Activated CD4-positive, CD25-positive, alpha-beta regulatory T cell treated with anti-CD3 and anti-CD28 coated beads, Interleukin-2, amount 50 U/mL, for 72 hours (primary cell): ENCODE measurements around the gene LMO7.
"Not testable (repeated sequence)": the region's sequence is repeated elsewhere in the genome, so short reads cannot be mapped to it uniquely, and the experiment has no call there.

Experiments used
- DNase-seq: peaks from one replicate; pipeline ENCODE4 v3.0.0; 2021

The LMO7 gene

GRCh38 chr13:75782985-75783384, 146.9 kb downstream of the LMO7 start:
- DNase-seq = no peak

GRCh38 chr13:75784003-75784402, 147.9 kb downstream of the LMO7 start:
- no peak for DNase-seq

DNA sequence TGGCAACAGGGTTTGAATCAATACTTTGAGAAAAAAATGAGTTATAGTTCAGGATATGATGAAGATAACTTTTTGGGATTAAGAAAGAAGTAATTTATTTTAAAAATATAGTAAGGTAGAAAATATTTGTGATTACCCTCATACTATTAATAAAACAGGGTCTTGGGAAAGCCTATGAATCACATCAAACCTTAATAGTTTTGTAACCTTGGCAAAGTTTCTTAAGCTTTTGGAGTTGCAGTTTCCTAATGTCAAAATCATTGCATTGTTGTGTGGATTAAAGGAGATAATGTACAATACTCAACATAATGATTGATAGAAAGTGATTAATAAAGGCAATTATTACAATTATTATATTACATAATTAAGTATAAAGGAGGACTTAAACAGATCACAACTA, 149.0 kb downstream of the LMO7 start:
- no peak for DNase-seq

GRCh38 chr13:75787249-75787928, 151.3 kb downstream of the LMO7 start:
- no peak for DNase-seq

GRCh38 chr13:75788481-75788981, 152.4 kb downstream of the LMO7 start:
- DNase-seq = no peak

DNA sequence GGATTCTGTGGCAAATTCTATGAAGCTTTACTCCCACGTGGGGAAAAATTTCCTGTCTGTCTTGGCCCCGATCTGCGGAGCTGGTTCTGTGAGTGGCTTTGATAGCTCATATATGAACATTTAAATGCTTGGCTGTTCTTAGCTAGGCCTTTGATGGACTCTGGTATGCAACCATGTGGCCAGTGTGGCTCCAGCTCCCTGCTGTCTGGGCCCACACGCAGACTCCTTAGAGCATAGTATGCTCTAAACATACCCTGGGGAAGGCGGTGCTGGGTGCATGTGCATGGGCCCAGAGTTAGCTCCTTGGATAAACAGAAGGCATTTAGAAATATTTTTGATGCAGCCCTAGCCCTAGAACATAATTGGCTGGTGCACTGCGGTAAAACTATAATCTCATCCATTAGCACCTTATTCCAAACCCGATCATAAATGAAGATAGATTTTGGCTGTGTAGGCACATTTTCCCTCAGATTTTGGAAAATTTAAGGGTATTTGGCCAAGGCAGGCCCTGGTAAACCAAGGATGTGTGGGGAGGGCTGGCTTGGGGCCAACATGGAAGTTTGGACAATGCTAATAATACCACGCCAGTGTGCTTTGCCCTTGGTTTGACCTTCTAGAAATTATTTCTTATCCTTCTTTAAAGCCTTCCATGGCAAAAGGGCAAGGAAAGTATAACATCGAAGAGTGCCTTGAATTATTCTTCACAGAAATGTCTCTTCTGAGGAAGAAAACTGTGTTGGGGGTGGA, 153.5 kb downstream of the LMO7 start:
- DNase-seq = no peak

DNA sequence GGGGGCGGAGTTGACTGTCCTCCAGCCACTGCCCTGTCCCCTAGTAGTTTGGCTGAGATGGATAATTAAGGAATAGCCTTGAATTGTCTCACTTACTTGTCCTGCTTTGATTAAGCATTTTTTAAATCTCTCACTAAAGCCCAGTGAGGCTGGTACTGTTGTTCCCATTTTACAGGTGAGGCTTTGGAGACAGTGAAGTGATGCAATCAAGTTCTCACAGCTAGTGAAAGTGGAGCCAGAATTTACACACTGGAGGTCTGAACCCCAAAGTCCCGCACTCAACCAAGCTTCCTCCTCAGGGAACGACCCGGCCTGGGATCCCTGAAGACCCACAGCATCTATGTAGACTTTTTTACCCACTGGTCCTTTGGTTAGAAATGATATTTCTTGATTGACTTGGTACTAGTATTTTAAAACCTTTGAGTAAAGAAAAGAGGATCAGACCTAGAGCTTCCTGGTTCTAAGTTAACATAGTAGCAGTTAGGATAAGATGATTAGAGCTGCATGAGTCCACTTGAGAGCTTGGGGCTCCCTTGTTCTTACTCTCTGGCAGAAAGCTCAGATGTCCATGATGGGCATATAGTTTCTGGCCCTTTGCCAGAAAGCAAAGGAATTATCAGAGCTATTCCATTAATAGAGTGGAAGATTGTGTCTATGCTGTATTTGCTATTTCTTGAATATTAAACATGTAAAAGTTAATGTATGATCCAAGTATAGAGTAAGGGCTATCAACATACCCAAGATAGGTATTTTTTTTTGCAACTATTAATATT, 154.3 kb downstream of the LMO7 start:
- no peak for DNase-seq

DNA sequence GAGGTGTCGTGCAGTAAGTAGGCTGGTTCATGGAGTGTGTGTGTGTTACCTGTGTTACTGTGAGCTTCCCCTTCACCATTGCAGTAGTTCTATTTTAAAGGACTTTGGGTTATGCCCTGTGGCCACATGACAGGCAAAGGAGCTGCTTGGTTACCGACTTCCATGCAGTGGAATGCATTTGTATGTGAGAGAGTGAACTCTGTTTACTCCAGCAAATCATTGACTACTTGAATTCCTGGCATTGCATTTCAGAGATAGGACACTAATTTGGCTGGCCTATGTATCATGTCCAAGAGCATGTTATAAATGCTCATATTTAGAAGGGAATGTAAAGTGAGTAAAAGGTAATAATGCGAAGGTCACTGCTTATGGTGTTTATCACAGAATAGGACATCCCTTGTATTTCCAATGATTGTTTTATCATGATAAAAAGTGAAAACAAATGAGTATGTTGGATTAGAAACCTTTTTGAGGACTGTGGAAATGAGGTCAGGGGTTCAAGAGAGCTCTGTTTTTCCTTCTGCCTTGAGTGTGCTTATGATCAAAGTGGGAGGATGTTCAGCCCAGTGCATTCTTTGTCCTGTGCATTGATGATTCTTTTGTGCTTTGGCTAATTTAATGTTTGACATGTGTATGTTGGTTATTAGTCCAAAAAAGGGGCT, 156.5 kb downstream of the LMO7 start:
- DNase-seq = no peak

GRCh38 chr13:75793188-75793567, 157.0 kb downstream of the LMO7 start:
- DNase-seq = not testable (repeated sequence)

DNA sequence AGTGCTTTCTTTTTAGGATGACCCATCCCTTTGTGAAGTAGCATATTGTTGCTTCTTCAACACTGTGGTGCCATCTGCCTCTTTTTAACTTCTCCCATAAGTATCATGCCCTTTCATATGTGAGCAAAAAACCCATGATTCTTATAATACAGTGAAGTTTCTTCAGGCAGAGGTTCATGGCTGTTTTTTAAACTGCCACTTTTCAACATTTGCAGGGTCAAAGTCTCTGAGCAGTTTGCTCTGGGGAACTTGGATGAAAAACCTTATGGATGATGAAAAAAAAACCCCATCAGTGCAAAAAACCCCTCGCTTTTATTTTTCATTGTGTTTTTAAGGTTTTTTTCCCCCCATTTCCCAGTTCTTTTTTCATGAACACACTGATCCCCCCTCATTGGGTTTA, 158.5 kb downstream of the LMO7 start:
- DNase-seq = no peak

DNA sequence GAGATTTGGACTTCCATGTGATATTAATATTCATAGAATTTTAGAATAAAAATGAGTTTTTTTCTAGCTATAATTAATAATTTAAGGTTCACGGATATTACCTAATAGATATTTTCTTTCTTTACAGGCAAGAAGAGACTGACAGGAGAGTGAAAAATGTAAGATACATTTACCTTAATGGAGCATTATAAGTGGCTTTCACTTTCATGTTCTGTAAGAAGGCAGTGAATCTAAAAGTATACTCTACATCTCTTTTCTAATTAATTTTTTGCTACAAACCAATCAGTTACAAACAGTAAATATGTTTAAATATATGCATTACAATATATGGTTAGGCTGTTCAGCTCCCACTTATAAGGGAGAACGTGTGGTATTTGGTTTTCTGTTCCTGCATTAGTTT, 159.1 kb downstream of the LMO7 start:
- no peak for DNase-seq

DNA sequence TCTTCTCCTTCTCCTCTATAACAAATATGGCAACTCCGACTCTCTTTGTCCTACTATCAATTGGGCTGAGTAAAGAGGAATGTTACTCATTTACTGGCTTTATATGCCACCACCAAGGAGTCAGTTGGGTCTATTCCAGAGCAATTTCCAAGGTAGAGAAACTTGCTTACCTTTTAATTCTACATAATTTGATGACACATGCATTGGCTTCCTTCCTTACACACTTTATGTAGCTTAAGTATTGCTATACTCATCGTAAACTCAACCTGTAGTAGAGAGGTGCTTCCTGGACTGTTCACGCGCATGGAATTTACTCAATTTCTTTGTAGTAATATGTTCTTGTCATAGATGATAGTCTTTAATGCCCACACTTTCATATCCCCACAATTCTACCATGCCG, 160.7 kb downstream of the LMO7 start:
- no peak for DNase-seq

- DNase-seq = no peak
Measured at GRCh38 chr13:75797239-75797638, 161.1 kb downstream of the LMO7 start.

DNA sequence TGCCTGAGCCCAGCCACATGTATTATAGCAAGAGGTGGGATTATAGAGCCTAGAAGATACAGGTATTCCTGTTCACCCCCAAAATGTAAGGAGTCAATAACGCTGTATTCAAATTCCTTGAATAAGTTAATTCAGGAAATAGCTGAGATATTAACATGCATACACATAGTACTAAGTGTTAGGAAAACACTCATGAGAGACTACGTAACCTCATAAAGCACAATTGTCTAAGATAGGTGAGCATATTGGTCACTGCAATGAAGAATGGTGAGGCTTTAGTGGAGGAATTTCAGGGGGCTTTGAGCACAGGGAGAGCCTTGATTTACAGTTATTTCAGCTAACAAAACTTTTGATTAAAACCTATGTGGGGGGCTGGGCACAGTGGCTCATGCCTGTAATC, 161.6 kb downstream of the LMO7 start:
- no peak for DNase-seq

DNA sequence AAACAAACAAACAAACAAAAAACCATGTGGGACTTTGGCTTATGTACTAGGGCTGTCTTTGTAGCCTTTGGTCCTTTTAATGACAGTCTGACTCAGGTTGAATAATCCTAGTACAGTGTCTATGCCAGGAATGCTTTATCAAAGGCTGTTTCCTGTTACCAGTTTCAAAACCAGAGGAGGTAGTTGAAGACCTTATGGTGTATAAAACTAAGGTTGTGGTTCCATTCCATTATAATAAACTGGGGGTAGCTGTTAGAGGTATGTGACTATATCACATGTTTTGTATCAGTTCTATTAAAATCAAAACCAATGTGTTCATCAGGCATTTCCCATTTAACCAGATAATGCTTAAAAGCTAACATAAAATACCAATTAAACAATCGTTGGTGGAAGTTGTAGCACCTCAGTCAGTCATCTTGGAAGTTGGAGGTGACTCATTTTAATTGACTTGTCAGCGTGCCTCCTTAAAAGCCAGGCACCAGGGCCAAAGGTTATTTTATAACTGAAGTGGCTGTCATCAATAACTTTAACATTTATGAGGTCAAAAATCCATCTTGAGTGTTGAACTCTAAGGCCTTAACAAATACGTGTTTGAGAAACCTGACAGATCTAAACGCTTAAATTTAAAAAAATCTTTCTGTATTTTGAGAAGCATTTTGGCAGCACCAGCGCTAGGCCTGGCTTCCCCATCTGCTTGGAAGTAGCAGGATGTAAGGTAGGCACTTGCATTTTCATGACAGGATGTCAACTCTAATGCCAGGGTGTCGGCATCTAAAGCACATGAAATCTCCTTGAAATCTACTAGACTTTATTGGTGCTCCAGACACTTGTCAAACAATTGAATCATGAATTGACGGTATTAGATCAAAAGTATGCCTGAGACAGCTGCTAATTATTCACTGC, 162.5 kb downstream of the LMO7 start:
- DNase-seq = no peak

GRCh38 chr13:75800545-75800944, 164.4 kb downstream of the LMO7 start:
- DNase-seq = no peak

DNA sequence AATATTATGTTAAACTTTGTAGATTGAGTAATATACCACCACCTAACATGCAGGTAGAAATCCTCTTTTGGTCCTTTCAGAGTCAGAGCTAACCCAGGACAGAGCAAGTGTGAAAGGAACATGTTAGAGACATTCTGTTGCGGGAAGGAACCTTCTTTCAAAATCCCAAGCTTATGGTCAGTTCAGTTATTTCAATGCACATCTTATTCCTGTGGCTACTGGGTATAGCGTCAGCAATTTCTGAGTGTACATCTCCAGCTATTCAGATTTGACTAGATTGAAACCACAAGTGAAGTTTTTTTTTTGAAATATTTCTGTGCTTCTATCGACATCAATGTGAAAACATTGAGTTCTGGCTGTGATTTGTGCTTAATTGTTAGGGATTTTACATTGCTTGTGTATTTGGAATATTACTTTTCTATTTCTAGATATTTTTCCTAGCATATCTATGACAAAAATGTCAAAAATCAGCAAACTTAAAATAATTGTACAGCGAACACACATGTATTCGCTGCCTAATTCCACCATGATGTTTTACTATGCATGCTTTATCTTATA, 165.3 kb downstream of the LMO7 start:
- no peak for DNase-seq

- no peak for DNase-seq
Measured at GRCh38 chr13:75802161-75802560, 166.0 kb downstream of the LMO7 start.

DNA sequence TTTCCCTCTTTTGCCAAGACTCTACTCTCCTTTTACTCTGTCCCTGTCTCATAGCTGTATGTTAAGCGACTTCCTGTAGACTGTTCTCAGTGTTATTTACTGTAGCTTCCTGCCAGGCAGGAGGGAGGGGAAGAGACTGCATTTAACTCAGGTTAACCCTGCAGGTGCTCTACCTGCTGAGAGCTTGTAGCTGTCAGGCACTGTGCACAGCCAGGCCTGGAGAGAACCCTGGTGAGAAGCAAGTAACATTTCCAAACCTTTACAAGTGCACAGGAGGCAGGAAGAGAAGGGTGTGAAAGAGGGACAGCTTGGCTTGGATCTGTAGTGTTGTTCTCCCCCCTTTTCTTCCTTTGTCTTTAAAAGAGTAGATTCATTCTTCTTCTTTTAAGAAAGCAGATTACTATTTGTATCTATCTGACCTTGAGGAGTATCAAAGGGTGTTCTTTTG, 167.1 kb downstream of the LMO7 start:
- no peak for DNase-seq

DNA sequence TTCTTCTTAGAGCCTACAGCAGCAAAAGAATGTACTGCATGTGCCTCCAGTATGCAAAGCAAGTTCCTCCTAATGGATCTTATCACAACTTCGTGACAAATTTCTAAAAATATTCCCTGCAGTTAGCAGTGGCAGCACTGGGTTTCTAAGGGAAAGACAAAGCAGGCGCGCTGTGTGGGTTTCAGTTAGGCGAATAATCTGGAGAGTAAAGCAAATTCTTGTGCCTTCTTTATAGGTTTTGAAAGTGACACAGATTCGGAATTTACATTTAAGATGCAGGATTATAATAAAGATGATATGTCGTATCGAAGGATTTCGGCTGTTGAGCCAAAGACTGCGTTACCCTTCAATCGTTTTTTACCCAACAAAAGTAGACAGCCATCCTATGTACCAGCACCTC, 167.9 kb downstream of the LMO7 start:
- no peak for DNase-seq

- no peak for DNase-seq
Measured at GRCh38 chr13:75804605-75805004, 168.5 kb downstream of the LMO7 start.

GRCh38 chr13:75806117-75806516, 170.0 kb downstream of the LMO7 start:
- DNase-seq = no peak
